HepG2 (cell line): ENCODE measurements around the gene CD300A. TPM values are rescaled to one million over a fixed set of nuclear protein-coding genes. Genes with fewer than 3 reads are reported as not detected.

Experiments
- ATAC-seq: fragments of 200-7000 bp; cut with Tn5 transposase; 3 replicates; pipeline ENCODE4 v1.9.1; 2020; ENCODE audit warnings: mild to moderate bottlenecking, moderate library complexity
- BruUV-seq: library from RNA; stranded (reverse); fragments of 400-500 nt; replicated peaks from 2 replicates; lab custom pipeline; 2021; lab: Mats Ljungman, UMichigan
- CTCF ChIA-PET: fragments of 300-600 bp; formaldehyde crosslinking; extraction: SDS; loops from one replicate; lab custom pipeline; 2021; ENCODE audit warnings: low total read pairs, inconsistent platforms, low intra/inter-chr PET ratio; lab: Yijun Ruan, JAX
- POLR2A ChIA-PET: fragments of 350-600 bp; sonication (Branson Sonifier 250); formaldehyde crosslinking; loops from one replicate; lab custom pipeline; 2020; ENCODE audit warnings: antibody characterized with exemption, inconsistent platforms; lab: Yijun Ruan, JAX
- DNase-seq: peaks from one replicate; pipeline ENCODE4 v3.0.0-alpha.2; 2015; ENCODE audit warnings: low spot score
- FAIRE-seq: peaks from 3 replicates; lab custom pipeline; 2011; peaks lifted over from hg19 to GRCh38; lab: Jason Lieb, UNC
- H2AFZ ChIP-seq: one replicate; pipeline ENCODE4 v1.6.1; 2011; ENCODE audit warnings: low read length, inconsistent platforms
- H3K27ac ChIP-seq: fragments of 300-600 bp; 3 replicates; pipeline ENCODE4 v1.8.0; 2011; ENCODE audit warnings: mixed run types, mild to moderate bottlenecking, mixed read lengths, low read length, inconsistent platforms; ENCODE audit not compliant: insufficient read depth; ENCODE audit errors: extremely low read length
- H3K27me3 ChIP-seq, 2 experiments: fragments of 200-600 bp in 1 of 2; 2 replicates in 1 of 2; 3 replicates in 1 of 2; pipeline versions ENCODE4 v1.6.0 to v1.8.0; 2011; ENCODE audit warnings: low read length in 2 of 2, mild to moderate bottlenecking in 2 of 2, moderate library complexity in 2 of 2, inconsistent platforms in 1 of 2; ENCODE audit not compliant: insufficient read depth in 2 of 2, control insufficient read depth in 1 of 2
- H3K36me3 ChIP-seq, 2 experiments: fragments of 200-600 bp in 1 of 2; replicated peaks in 1 of 2; 2 replicates in 1 of 2; 3 replicates in 1 of 2; pipeline versions ENCODE4 v1.5.1 to v1.8.0; 2011; ENCODE audit warnings: low read length in 2 of 2, inconsistent platforms in 1 of 2; ENCODE audit not compliant: insufficient read depth in 2 of 2, control insufficient read depth in 1 of 2
- H3K4me1 ChIP-seq: 2 replicates; pipeline ENCODE4 v1.5.1; 2012; ENCODE audit warnings: low read length, inconsistent platforms; ENCODE audit not compliant: insufficient read depth
- H3K4me2 ChIP-seq: 2 replicates; pipeline ENCODE4 v1.6.0; 2011; ENCODE audit warnings: low read depth, low read length, inconsistent platforms
- H3K4me3 ChIP-seq, 3 experiments: fragments of 200-600 bp in 1 of 3; sonication (generic), shearing (Covaris generic) in 1 of 3; replicated peaks in 1 of 3; 2 replicates each; pipeline ENCODE4 v1.5.1; 2011 to 2016; ENCODE audit warnings: low read length in 3 of 3, inconsistent platforms in 2 of 3, low read depth in 2 of 3, mild to moderate bottlenecking in 2 of 3, control low read depth in 1 of 3, mixed read lengths in 1 of 3; ENCODE audit not compliant: insufficient read depth in 1 of 3
- H3K79me2 ChIP-seq: one replicate; pipeline ENCODE4 v1.6.1; 2011; ENCODE audit warnings: low read length, inconsistent platforms; ENCODE audit not compliant: insufficient read depth
- H3K9ac ChIP-seq: 2 replicates; pipeline ENCODE4 v1.6.0; 2011; ENCODE audit warnings: mild to moderate bottlenecking, low read depth, low read length, inconsistent platforms; ENCODE audit not compliant: insufficient read depth
- H3K9me3 ChIP-seq: 2 replicates; pipeline ENCODE4 v1.5.1; 2012; ENCODE audit warnings: mild to moderate bottlenecking, low read length
- H4K20me1 ChIP-seq: 2 replicates; pipeline ENCODE4 v1.6.0; 2011; ENCODE audit warnings: inconsistent platforms, mild to moderate bottlenecking, low read length, moderate library complexity; ENCODE audit not compliant: insufficient read depth
- CREM ChIP-seq, 2 experiments: sonication (generic) in 1 of 2; formaldehyde crosslinking in 1 of 2; IDR thresholded peaks; 2 replicates each; pipeline versions ENCODE4 v1.4.0 to v1.6.1; 2016 to 2020; ENCODE audit warnings: antibody characterized with exemption in 1 of 2, mild to moderate bottlenecking in 1 of 2, missing genetic modification reagents in 1 of 2
- JUNB ChIP-seq: sonication (generic); formaldehyde crosslinking; IDR thresholded peaks from 2 replicates; pipeline ENCODE4 v1.8.0; 2022; ENCODE audit warnings: missing genetic modification reagents, mild to moderate bottlenecking, borderline replicate concordance
- NR3C1 ChIP-seq: sonication (generic); formaldehyde crosslinking; IDR thresholded peaks from 2 replicates; pipeline ENCODE4 v1.4.0; 2020; ENCODE audit warnings: missing genetic modification reagents
- PHF20 ChIP-seq: sonication (generic); formaldehyde crosslinking; IDR thresholded peaks from 2 replicates; pipeline ENCODE4 v1.5.0; 2020; ENCODE audit warnings: mild to moderate bottlenecking, missing genetic modification reagents
- POGZ ChIP-seq: sonication (generic); formaldehyde crosslinking; IDR thresholded peaks from 2 replicates; pipeline ENCODE4 v1.4.0; 2020; ENCODE audit warnings: mild to moderate bottlenecking, missing genetic modification reagents
- POLR2A ChIP-seq, 2 experiments: IDR thresholded peaks; 2 replicates each; pipeline ENCODE4 v1.6.1; 2011; ENCODE audit warnings: low read depth in 2 of 2, low read length in 2 of 2, mild to moderate bottlenecking in 1 of 2, moderate library complexity in 1 of 2; ENCODE audit not compliant: insufficient read depth in 1 of 2
- SMC3 ChIP-seq: IDR thresholded peaks from 2 replicates; pipeline ENCODE4 v1.6.1; 2011; ENCODE audit warnings: low read length, improper control_type of control experiment
- SRSF1 ChIP-seq: fragments of 200-400 bp; formaldehyde crosslinking; optimal IDR thresholded peaks from 2 replicates; pipeline ENCODE3; 2017; ENCODE audit warnings: mild to moderate bottlenecking, low read depth, low read length, moderate library complexity
- ZBTB38 ChIP-seq: sonication (generic); formaldehyde crosslinking; IDR thresholded peaks from 2 replicates; pipeline ENCODE4 v1.5.1; 2020; ENCODE audit warnings: mild to moderate bottlenecking, missing genetic modification reagents
- ZFP36 ChIP-seq: fragments of 150-350 bp; IDR thresholded peaks from 2 replicates; pipeline ENCODE4 v1.6.1; 2018; ENCODE audit warnings: borderline replicate concordance, low read length, low read depth; ENCODE audit not compliant: partially characterized antibody
- ZNF224 ChIP-seq: sonication (generic); formaldehyde crosslinking; IDR thresholded peaks from 2 replicates; pipeline ENCODE4 v1.5.0; 2020; ENCODE audit warnings: mild to moderate bottlenecking, missing genetic modification reagents
- WGBS: methylation state at CpG from one replicate; pipeline ENCODE4 v1.1.6; 2017; ENCODE audit warnings: low lambda C conversion rate; 5-methylcytosine and 5-hydroxymethylcytosine counted together
- in situ Hi-C: cut with HindIII; loops from 2 replicates; pipeline ENCODE4 v1.10.0; 2017; ENCODE audit warnings: low pct_unique_long_range_greater_than_20kb; ENCODE audit not compliant: extremely low pct_ligation_motif_present
- intact Hi-C: fragments of 100-400 bp; cut with micrococcal nuclease; formaldehyde crosslinking; loops from one replicate; pipeline ENCODE4 v1.10.0; 2022; ENCODE audit not compliant: unreplicated experiment
- polyA plus RNA-seq, 8 experiments: library from polyadenylated mRNA; depleted of rRNA in 3 of 8; stranded (reverse) in 7 of 8; unstranded in 1 of 8; fragments of >200 nt; fragmentation: Illumina TruSeq in 4 of 8; extraction: Trizol in 4 of 8; gene quantifications; 2 replicates each; pipeline versions ENCODE4 v1.2.1 to v1.2.3, GENCODE V29; 2011 to 2016; ENCODE audit warnings: low read depth in 4 of 8, missing spikeins in 1 of 8, mixed read lengths in 1 of 8; ENCODE audit not compliant: insufficient read depth in 1 of 8
- total RNA-seq, 5 experiments: library from RNA; depleted of rRNA; stranded (reverse); fragments of >200 nt; fragmentation: Illumina TruSeq; extraction: Trizol; gene quantifications; 2 replicates each; pipeline ENCODE4 v1.2.3, GENCODE V29; 2016; ENCODE audit warnings: low read depth in 1 of 5
- TF ChIP-seq, protein P1 (sequence below): sonication (generic); formaldehyde crosslinking; IDR thresholded peaks from 2 replicates; pipeline ENCODE4 v1.8.1; 2023; ENCODE audit warnings: missing genetic modification reagents, mild to moderate bottlenecking, borderline replicate concordance
- TF ChIP-seq, protein P2 (sequence below): IDR thresholded peaks from 2 replicates; pipeline ENCODE4 v1.6.1; 2016
- TF ChIP-seq, protein P3 (sequence below): sonication (generic); formaldehyde crosslinking; IDR thresholded peaks from 2 replicates; pipeline ENCODE4 v1.4.0; 2020; ENCODE audit warnings: missing genetic modification reagents

The CD300A gene
- total and polyA plus RNA-seq, 2 of the 13 experiments (the other 11 are each of a cell fraction or from before 2014, with no cell fraction given): not detected

DNA sequence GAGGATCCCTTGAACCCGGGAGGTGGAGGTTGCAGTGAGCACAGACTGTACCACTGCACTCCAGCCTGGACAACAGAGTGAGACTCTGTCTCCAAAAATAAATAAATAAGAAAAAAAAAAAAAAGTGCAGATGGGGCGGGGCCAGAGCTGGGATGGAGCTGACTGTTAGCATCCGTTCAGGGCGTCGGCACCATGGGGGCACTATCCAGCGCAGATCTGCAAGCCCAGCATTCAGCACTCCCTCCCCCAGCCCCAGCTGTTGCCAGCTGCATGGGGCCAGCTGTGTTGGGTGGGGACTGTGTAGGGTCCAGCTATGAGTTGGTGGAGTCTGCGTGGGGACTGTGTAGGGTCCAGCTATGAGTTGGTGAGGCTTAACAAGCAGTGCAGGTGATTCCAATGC is 21.3 kb upstream of the CD300A start:
- intact Hi-C loops: no loop called here

DNA sequence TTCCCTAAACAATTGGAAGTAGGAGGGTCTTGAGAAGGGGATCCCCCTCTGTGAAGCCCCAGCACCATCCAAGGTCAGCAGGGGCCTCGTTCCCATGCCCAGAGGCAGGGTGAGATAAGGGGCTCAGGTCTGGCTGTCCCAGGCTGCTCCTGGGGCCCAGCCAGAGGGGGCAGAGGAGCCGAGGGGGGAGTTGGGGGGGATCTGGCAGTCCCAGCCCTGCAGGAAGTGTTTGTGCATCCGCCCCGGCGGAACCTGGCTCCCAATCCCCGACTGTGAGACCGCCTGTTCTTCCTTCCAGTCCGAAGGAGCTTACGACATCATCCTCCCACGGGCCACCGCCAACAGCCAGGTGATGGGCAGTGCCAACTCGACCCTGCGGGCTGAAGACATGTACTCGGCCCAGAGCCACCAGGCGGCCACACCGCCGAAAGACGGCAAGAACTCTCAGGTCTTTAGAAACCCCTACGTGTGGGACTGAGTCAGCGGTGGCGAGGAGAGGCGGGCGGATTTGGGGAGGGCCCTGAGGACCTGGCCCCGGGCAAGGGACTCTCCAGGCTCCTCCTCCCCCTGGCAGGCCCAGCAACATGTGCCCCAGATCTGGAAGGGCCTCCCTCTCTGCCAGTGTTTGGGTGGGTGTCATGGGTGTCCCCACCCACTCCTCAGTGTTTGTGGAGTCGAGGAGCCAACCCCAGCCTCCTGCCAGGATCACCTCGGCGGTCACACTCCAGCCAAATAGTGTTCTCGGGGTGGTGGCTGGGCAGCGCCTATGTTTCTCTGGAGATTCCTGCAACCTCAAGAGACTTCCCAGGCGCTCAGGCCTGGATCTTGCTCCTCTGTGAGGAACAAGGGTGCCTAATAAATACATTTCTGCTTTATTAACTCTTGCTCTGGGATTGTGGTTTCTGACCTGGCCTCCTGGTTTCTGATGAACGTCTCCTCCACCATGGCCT is 19.6 kb upstream of the CD300A start:
- in situ Hi-C loops: loop anchor here (25.0 kb wide), 2 partner anchors 660 to 1160 kb away; no protein-coding TSS in a partner anchor
- 98% methylated on average over 15 of the region's 31 CpGs for WGBS
- H3K79me2 ChIP-seq: peaks cover 4% of the 10 kb centered on the region
- TF ChIP-seq POGZ (CRISPR knock-in tag) (no peak), ZBTB38 (CRISPR knock-in tag) (0 out of 2 replicates have a peak, but pooled peaks have one; percentile 20), SRSF1 (no peak), SMC3 (no peak), ZFP36 (no peak), PHF20 (CRISPR knock-in tag) (no peak), CREM (IDR thresholded peaks at IDR 0.05) (no peak), CREM (CRISPR knock-in tag; IDR thresholded peaks at IDR 0.05) (no peak), JUNB (no peak)
- TF ChIP-seq, protein P1, sequence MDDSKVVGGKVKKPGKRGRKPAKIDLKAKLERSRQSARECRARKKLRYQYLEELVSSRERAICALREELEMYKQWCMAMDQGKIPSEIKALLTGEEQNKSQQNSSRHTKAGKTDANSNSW (CRISPR knock-in tag): no peak
- TF ChIP-seq, protein P2, sequence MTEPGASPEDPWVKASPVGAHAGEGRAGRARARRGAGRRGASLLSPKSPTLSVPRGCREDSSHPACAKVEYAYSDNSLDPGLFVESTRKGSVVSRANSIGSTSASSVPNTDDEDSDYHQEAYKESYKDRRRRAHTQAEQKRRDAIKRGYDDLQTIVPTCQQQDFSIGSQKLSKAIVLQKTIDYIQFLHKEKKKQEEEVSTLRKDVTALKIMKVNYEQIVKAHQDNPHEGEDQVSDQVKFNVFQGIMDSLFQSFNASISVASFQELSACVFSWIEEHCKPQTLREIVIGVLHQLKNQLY (CRISPR knock-in tag): no peak
- TF ChIP-seq, protein P3, sequence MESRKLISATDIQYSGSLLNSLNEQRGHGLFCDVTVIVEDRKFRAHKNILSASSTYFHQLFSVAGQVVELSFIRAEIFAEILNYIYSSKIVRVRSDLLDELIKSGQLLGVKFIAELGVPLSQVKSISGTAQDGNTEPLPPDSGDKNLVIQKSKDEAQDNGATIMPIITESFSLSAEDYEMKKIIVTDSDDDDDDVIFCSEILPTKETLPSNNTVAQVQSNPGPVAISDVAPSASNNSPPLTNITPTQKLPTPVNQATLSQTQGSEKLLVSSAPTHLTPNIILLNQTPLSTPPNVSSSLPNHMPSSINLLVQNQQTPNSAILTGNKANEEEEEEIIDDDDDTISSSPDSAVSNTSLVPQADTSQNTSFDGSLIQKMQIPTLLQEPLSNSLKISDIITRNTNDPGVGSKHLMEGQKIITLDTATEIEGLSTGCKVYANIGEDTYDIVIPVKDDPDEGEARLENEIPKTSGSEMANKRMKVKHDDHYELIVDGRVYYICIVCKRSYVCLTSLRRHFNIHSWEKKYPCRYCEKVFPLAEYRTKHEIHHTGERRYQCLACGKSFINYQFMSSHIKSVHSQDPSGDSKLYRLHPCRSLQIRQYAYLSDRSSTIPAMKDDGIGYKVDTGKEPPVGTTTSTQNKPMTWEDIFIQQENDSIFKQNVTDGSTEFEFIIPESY (CRISPR knock-in tag): peak; percentile 84; the same call in 1 of the 2 replicates

More for the DNA sequence above, 21.3 kb upstream of the CD300A start:
- CTCF ChIA-PET: no interaction called here
- no TSS peak for BruUV-seq
- H3K27ac ChIP-seq: no peak overlapping the region
- TF ChIP-seq NR3C1 (CRISPR knock-in tag) (no peak), POLR2A (IDR thresholded peaks at IDR 0.05; ENCODE audit: insufficient read depth in 1 of 2, low read depth in 2 of 2, low read length in 2 of 2) (0 out of 4 replicates have a peak, but pooled peaks of 1 of the 2 experiments have one; percentile 13), ZNF224 (CRISPR knock-in tag) (0 out of 2 replicates have a peak, but pooled peaks have one; percentile 36)
- TF ChIP-seq, all 625 proteins: peak for 2
- WGBS: 98% methylated on average over 7 of the region's 7 CpGs
- Histone ChIP-seq H3K27me3 (no peaks in the 10 kb centered on the region), H3K79me2 (peaks cover 4% of the 10 kb centered on the region), H3K4me1 (peaks cover 37% of the 10 kb centered on the region), H3K4me2 (no peak overlapping the region), H2AFZ (no peak overlapping the region), H3K4me3 (no peak overlapping the region), H3K9me3 (no peaks in the 10 kb centered on the region), H3K36me3 (peaks cover 30 to 54% of the 10 kb centered on the region in 2 experiments), H3K9ac (no peak overlapping the region), H4K20me1 (peaks cover 5% of the 10 kb centered on the region; the same call in 1 of the 2 replicates)
- ATAC-seq (no peak), DNase-seq (no peak), FAIRE-seq (no peak)
- in situ Hi-C loops: loop anchor here (25.0 kb wide), 2 partner anchors 658 to 1158 kb away; no protein-coding TSS in a partner anchor
- POLR2A ChIA-PET: interaction anchor here (1.0 to 5.6 kb wide), 6 partner anchors 8 to 28 kb away, joined by 5 to 126 read pairs (median 26); no protein-coding TSS in a partner anchor

More for the DNA sequence above, 19.6 kb upstream of the CD300A start:
- BruUV-seq: no TSS peak
- Histone ChIP-seq H3K4me2 (no peak overlapping the region), H3K9me3 (no peaks in the 10 kb centered on the region), H3K4me3 (no peak overlapping the region), H3K36me3 (peaks cover 23 to 42% of the 10 kb centered on the region in 2 experiments), H3K9ac (no peak overlapping the region), H3K4me1 (peaks cover 31% of the 10 kb centered on the region), H2AFZ (no peak overlapping the region), H3K27me3 (no peaks in the 10 kb centered on the region), H4K20me1 (peaks cover 5% of the 10 kb centered on the region; the same call in 1 of the 2 replicates), H3K27ac (no peak overlapping the region)
- POLR2A ChIA-PET: interaction anchor here (0.6 to 2.6 kb wide), 3 partner anchors 16 to 31 kb away, joined by 3 to 13 read pairs (median 3); no protein-coding TSS in a partner anchor
- CTCF ChIA-PET: no interaction called here
- intact Hi-C loops: no loop called here
- no peak for FAIRE-seq
- ATAC-seq: no peak
- no peak for DNase-seq
